ENCODE data around the gene DYNAP.

DYNAP gene

DNA sequence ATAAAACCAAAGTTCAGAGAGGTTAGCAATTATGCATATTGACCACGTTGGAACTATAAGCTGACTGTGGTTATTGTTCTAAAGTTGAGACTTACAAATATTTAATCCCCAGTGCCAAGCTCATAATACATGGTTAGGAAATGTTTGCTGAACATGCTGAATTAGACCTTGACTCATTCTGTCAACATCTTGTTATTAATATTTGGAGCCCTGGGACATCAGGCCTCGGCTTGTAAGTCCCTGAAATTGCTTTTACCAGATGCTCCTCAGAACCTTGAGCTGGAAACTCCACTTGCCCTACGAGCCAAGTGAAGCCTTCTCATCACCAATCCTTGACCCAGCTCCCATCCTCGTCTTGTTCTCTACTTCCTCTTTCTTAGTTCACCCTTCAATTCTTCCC is 21.2 kb downstream of the DYNAP start:
- Mint-ChIP-seq H3K9me3 (no peaks in the 10 kb centered on the region), H3K27ac (no peak overlapping the region), H3K4me1 (no peaks in the 10 kb centered on the region), H3K4me3 (no peak overlapping the region), H3K27me3 (no peaks in the 10 kb centered on the region), H3K36me3 (no peaks in the 10 kb centered on the region)

DNA sequence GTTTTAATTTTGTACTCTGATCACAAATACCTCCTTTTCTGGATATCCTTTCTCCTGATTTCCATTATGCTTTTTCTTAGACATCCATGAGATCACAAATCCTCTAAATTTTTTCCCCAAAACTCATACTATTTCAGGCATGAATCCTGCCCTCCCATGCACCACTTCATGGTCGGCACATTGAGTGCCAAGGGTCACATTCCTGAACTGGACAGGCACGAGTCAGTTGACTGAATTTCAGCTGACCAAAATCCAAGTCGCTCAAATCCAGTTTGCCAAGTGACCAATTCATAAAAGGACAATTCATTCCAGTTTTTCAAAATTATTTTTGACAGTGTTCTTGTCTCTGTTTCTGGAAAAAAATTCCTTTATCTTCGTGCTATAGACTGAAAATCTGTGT is 22.1 kb downstream of the DYNAP start:
- Mint-ChIP-seq H3K36me3 (no peaks in the 10 kb centered on the region), H3K4me3 (no peak overlapping the region), H3K27ac (no peak overlapping the region), H3K9me3 (no peaks in the 10 kb centered on the region), H3K27me3 (no peaks in the 10 kb centered on the region), H3K4me1 (no peaks in the 10 kb centered on the region)

DNA sequence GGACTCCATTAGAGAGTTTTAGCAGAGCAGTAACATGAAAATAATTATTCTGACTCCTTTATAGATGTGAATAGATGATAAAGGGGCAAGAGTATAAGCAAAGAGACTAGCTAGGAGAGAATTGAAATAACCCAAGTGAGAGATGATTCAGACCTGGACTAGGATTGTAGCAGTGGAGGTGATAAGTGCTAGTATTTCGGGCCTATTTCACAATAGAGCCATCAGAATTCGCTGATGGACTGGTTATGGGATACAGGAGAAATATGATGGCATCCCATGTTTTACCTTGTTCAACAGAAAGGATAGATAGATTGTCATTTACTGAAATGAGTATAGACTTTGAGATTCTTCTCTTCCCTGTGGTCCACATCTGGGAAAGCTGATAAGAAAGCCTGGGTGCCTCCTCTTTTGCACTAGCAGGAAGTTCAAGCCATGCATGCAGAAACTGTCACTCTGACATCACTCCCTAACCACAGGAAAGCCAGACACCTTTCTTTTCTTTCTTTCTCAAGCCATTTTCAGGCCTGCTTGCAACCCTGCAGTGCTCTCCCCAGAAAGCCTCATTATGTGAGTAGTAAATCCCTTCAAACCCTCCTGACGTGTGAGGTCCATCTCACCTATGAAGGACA is 25.3 kb downstream of the DYNAP start:
- no peaks in the 10 kb centered on the region for H3K36me3 Mint-ChIP-seq
- H3K9me3 Mint-ChIP-seq, result no peaks in the 10 kb centered on the region
- H3K27me3 Mint-ChIP-seq, result peaks cover 5% of the 10 kb centered on the region
- H3K27ac Mint-ChIP-seq, result no peak overlapping the region
- H3K4me1 Mint-ChIP-seq, result no peaks in the 10 kb centered on the region
- no peak overlapping the region for H3K4me3 Mint-ChIP-seq

DNA sequence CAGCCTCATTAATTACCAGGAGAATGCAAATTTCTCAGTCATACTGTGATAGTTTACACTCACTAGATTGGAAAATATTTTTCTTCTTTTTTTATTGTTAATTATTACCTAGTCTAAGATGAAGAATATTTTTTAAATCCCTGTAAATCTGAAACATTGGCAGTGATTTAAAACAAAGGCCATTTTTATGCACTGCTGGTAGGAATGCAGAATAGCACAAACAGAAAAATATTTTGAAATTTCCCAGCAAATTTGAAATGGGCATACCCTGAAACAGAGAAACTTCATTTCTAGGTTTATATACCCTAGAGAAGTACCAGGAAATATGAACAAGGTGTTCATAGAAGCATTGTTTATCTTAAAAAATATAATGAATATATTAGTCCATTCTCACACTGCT is 31.0 kb downstream of the DYNAP start:
- no peak overlapping the region for H3K4me3 Mint-ChIP-seq
- H3K27me3 Mint-ChIP-seq, result peaks cover 5% of the 10 kb centered on the region
- H3K27ac Mint-ChIP-seq, result no peak overlapping the region
- H3K9me3 Mint-ChIP-seq, result no peaks in the 10 kb centered on the region
- no peaks in the 10 kb centered on the region for H3K36me3 Mint-ChIP-seq
- no peaks in the 10 kb centered on the region for H3K4me1 Mint-ChIP-seq

DNA sequence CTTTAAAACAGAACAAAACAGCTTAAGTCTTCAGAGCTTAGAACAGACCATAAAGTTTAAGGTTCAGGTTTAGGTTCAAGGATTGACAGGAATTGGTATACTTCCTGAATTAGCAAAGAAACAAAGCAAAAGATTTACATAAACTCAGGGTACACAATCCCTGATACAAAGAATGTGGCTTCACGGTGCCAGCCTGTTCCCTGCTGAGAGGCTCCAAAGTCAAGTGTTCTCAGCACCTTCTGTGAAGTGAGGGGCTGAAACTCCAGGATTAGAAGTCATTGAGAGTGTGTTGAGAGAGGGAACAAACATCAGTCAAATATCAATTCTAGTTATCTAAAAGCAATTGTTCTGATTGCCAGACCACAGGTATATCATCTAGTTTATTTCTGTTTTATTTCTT is 35.7 kb downstream of the DYNAP start:
- H3K27me3 Mint-ChIP-seq, result peaks cover 1% of the 10 kb centered on the region
- H3K4me3 Mint-ChIP-seq, result no peak overlapping the region
- no peaks in the 10 kb centered on the region for H3K36me3 Mint-ChIP-seq
- no peaks in the 10 kb centered on the region for H3K4me1 Mint-ChIP-seq
- H3K9me3 Mint-ChIP-seq, result no peaks in the 10 kb centered on the region
- H3K27ac Mint-ChIP-seq, result no peak overlapping the region

DNA sequence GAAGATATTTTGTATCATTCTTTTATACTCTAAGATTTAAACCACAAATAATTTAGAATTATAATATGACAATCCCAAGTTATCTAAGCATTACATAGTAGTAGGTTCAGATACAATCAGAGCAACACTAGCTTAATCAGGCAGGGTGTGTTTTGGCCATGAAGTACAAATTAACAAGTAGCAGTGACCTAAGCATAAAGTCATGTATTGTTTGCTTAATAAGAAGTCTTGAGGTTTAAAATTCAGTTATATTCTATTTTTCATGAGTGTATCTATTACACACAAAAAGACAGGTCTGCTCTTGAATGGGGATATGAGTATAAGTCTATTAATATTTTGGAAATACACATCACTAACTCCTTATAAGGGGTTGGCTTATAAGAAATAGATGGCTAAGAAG is 39.9 kb downstream of the DYNAP start:
- H3K27me3 Mint-ChIP-seq, result peaks cover 4% of the 10 kb centered on the region
- H3K9me3 Mint-ChIP-seq, result no peaks in the 10 kb centered on the region
- H3K4me3 Mint-ChIP-seq, result no peak overlapping the region
- H3K27ac Mint-ChIP-seq, result no peak overlapping the region
- no peaks in the 10 kb centered on the region for H3K36me3 Mint-ChIP-seq
- H3K4me1 Mint-ChIP-seq, result no peaks in the 10 kb centered on the region

DNA sequence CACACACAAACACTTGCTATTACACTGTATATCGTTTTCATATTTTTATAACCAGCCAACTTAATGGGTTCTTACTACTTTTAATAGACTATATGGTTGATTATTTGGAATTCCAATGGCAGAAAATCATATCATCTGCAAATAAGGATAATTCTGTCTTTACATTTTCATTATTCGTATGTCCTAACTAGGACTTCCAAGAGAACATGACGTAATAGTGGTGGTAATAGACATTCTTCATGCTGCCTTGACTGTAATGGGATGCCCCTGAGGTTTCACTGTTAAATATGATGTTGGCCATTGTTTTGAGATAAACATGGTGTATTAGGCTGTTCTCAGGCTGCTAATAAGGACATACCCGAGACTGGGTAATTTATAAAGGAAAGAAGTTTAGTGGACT is 45.2 kb downstream of the DYNAP start:
- Mint-ChIP-seq H3K27me3 (peaks cover 2% of the 10 kb centered on the region), H3K9me3 (no peaks in the 10 kb centered on the region), H3K4me1 (no peaks in the 10 kb centered on the region), H3K36me3 (no peaks in the 10 kb centered on the region), H3K27ac (no peak overlapping the region), H3K4me3 (no peak overlapping the region)

DNA sequence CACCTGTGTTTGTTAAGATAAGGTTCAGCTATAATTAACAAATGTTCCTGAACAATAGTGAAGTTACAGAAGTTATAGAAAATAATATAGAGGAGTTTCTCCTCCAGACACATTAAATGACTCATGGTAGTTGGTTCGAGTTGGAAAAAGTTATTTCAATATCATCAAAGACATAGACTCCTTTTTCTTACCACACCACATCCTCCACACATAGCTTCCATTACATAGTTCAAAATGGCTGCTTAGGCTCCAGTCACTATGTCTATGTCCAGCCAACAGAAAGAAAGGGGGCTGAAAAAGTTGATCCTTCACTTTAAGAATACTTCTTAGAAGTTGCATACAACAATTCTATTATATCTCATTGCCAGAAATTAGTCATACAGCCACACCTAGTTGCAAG is 50.7 kb downstream of the DYNAP start:
- H3K4me1 Mint-ChIP-seq, result no peaks in the 10 kb centered on the region
- no peaks in the 10 kb centered on the region for H3K36me3 Mint-ChIP-seq
- H3K4me3 Mint-ChIP-seq, result no peak overlapping the region
- no peaks in the 10 kb centered on the region for H3K9me3 Mint-ChIP-seq
- peaks cover 6% of the 10 kb centered on the region for H3K27me3 Mint-ChIP-seq
- no peak overlapping the region for H3K27ac Mint-ChIP-seq

DNA sequence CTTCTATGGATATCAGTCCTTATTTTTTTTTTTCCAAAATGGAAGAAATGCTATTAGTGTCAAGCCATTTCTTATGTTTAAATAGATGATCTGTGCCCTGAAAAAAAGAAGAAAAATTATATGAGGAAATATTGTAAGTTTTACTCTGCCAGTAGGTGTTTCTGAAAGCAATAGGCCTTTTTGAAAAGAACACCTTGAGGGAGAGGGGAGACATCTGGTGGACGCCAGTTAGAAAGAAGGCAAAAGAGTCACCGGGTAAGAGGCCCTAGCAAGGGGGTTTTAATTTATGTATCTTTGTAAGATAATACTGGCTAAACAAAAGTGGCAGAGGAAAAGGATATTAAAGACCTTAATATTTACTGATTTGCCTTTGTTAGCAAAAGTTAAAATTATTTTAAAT is 56.1 kb downstream of the DYNAP start:
- no peak overlapping the region for H3K4me3 Mint-ChIP-seq
- H3K4me1 Mint-ChIP-seq, result no peaks in the 10 kb centered on the region
- no peak overlapping the region for H3K27ac Mint-ChIP-seq
- peaks cover 11% of the 10 kb centered on the region for H3K27me3 Mint-ChIP-seq
- H3K9me3 Mint-ChIP-seq, result no peaks in the 10 kb centered on the region
- H3K36me3 Mint-ChIP-seq, result no peaks in the 10 kb centered on the region
